Measurements from ENCODE around the gene LAMB3. TPM values are rescaled to one million over a fixed set of nuclear protein-coding genes. Genes with fewer than 3 reads are reported as not detected.

LAMB3 gene
- total RNA-seq, 4 donors from 2014 or later: 0.13 to 11.6 (median 0.35) TPM

GRCh38 chr1:209692296-209692695 lies 40.1 kb upstream of the LAMB3 start:
- WGBS, 2 donors (ENCODE audit: low coverage in 1 of 2): 33% methylated on average over 4 of the region's 4 CpGs; no CpG with 5 or more reads in 1 of the 2 donors
- Histone ChIP-seq H3K4me3 (no peak overlapping the region), H3K27me3 (no peaks in the 10 kb centered on the region), H3K27ac (no peak overlapping the region), H3K4me1 (peaks cover 0 to 4% (median 0%) of the 10 kb centered on the region in 3 donors), H3K36me3 (no peaks in the 10 kb centered on the region), H3K9me3 (no peaks in the 10 kb centered on the region)
- TF ChIP-seq POLR2A (IDR thresholded peaks at IDR 0.05) (no peak), EP300 (IDR thresholded peaks at IDR 0.05) (no peak), CTCF (IDR thresholded peaks at IDR 0.05) (no peak), POLR2AphosphoS5 (IDR thresholded peaks at IDR 0.05) (no peak)
- no peak for ATAC-seq

- no peaks in the 10 kb centered on the region for H3K36me3 ChIP-seq
- H3K4me1 ChIP-seq: peaks cover 0 to 4% (median 0%) of the 10 kb centered on the region in 3 donors
- no peak overlapping the region for H3K4me3 ChIP-seq
- no peak for ATAC-seq
- 61 to 100% methylated on average over 1 to 3 of the region's 3 CpGs for WGBS, 2 donors (ENCODE audit: low coverage in 1 of 2)
- no peaks in the 10 kb centered on the region for H3K27me3 ChIP-seq
- H3K27ac ChIP-seq: no peak overlapping the region
- H3K9me3 ChIP-seq: no peaks in the 10 kb centered on the region
- TF ChIP-seq EP300 (IDR thresholded peaks at IDR 0.05) (no peak), POLR2AphosphoS5 (IDR thresholded peaks at IDR 0.05) (no peak), POLR2A (IDR thresholded peaks at IDR 0.05) (no peak), CTCF (IDR thresholded peaks at IDR 0.05) (no peak)
Observed at GRCh38 chr1:209691237-209691636, 39.0 kb upstream of the LAMB3 start.

- Histone ChIP-seq H3K9me3 (no peaks in the 10 kb centered on the region), H3K4me1 (peaks cover 0 to 8% (median 0%) of the 10 kb centered on the region in 3 donors), H3K27me3 (no peaks in the 10 kb centered on the region), H3K4me3 (no peak overlapping the region), H3K27ac (no peak overlapping the region), H3K36me3 (no peaks in the 10 kb centered on the region)
- TF ChIP-seq EP300 (IDR thresholded peaks at IDR 0.05) (no peak), POLR2AphosphoS5 (IDR thresholded peaks at IDR 0.05) (no peak)
- ATAC-seq: no peak
- WGBS, 2 donors (ENCODE audit: low coverage in 1 of 2): 57 to 94% methylated on average over 1 to 2 of the region's 4 CpGs
Observed at GRCh38 chr1:209689477-209689876, 37.3 kb upstream of the LAMB3 start.

- TF ChIP-seq POLR2A (IDR thresholded peaks at IDR 0.05) (no peak), EP300 (IDR thresholded peaks at IDR 0.05) (no peak), CTCF (IDR thresholded peaks at IDR 0.05) (no peak), POLR2AphosphoS5 (IDR thresholded peaks at IDR 0.05) (no peak)
- H3K9me3 ChIP-seq: no peaks in the 10 kb centered on the region
- WGBS, 2 donors (ENCODE audit: low coverage in 1 of 2): 33 to 38% methylated on average over 1 of the region's 1 CpG
- ATAC-seq: no peak
- H3K4me3 ChIP-seq: no peak overlapping the region
- no peak overlapping the region for H3K27ac ChIP-seq
- H3K27me3 ChIP-seq: no peaks in the 10 kb centered on the region
- H3K4me1 ChIP-seq: peaks cover 0 to 8% (median 0%) of the 10 kb centered on the region in 3 donors
- no peaks in the 10 kb centered on the region for H3K36me3 ChIP-seq
Observed at GRCh38 chr1:209688746-209689234, 36.6 kb upstream of the LAMB3 start.

- WGBS, 2 donors (ENCODE audit: low coverage in 1 of 2): 50% methylated on average over 4 of the region's 4 CpGs
- no peak for ATAC-seq
- H3K27ac ChIP-seq: no peak overlapping the region
- TF ChIP-seq CTCF (IDR thresholded peaks at IDR 0.05) (no peak), POLR2AphosphoS5 (IDR thresholded peaks at IDR 0.05) (no peak), EP300 (IDR thresholded peaks at IDR 0.05) (no peak), POLR2A (IDR thresholded peaks at IDR 0.05) (no peak)
- peaks cover 0 to 4% (median 0%) of the 10 kb centered on the region in 3 donors for H3K4me1 ChIP-seq
- H3K4me3 ChIP-seq: no peak overlapping the region
- no peaks in the 10 kb centered on the region for H3K36me3 ChIP-seq
- H3K9me3 ChIP-seq: no peaks in the 10 kb centered on the region
- no peaks in the 10 kb centered on the region for H3K27me3 ChIP-seq
Observed at GRCh38 chr1:209686322-209686721, 34.1 kb upstream of the LAMB3 start.
